Hematopoietic multipotent progenitor cell treated with erythropoietin and hydrocortisone succinate and interleukin-3 and kit ligand, for 15 days (in vitro differentiated cells): ENCODE measurements around the gene CCNT1.
"Not testable (repeated sequence)": the region's sequence is repeated elsewhere in the genome, so short reads cannot be mapped to it uniquely, and the experiment has no call there.

Experiments
- DNase-seq: peaks from one replicate; pipeline ENCODE4 v3.0.0-alpha.2; 2015; ENCODE audit warnings: low spot score

The CCNT1 gene

DNA sequence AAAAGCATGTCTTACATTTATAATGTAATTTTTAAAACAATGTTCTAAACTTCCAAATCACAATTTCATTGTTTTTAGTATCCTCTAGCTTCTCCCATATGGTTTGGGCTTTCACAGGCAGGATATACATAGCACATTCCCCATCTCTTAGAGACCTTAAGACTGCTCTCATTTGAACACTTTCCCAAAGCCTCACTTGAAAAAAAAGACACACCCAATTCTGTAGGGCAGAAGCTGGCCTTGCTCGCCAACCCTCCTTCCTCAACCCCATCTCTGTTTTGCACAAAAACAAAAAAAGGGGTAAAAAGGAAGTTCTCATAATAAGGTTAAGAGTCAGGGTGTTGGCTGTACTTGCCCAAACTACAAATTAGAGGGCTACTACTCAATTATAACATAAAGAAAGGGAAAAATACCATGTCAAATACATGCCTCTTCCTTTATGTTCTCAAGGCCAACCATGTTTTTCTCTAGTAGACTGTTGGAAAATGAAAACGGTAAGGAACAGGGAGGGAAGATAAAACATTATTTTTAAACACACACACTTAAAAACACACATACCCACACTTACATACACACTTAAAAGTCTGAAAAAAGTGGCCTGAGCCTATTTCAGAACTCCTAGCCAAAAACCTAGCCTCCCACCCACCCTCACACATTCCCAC lies 24.6 kb downstream of the CCNT1 start:
- no peak for DNase-seq

DNA sequence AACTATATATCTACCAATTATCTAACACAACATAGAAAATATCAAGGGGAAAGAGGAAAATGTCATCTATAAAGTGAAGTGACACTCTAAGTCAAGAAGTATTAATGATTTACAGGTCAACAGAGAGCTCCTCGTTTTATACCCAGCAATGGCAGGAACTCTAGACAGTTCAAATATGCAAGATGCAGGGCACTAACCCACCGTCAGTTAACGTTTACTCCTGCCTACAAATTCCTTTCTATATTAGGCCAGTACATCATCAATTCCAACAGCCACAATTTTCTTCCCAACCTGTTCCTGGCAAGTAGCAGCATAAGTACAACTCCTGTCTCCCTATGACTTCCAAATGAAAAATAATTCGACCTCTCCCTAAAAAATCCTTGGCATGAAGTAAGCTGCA lies 25.5 kb downstream of the CCNT1 start:
- no peak for DNase-seq

DNA sequence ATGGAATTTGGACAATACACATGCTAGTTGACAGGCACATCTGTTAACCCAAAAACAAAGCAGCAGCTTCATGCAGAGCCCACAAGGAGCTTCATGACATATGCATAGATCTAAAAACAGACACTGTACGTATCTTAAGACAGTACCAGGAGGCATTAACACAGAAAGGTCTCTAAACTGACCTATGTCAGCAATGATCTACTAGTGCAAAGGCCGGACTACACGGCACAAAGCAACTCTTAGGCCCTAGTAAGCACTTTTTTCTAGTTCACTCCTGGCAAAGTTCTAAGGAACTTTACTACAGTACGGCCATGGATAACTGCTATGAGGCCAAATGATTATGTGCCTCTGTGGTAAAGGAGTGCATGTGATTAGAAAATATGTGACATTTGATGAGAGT lies 26.1 kb downstream of the CCNT1 start:
- no peak for DNase-seq

DNA sequence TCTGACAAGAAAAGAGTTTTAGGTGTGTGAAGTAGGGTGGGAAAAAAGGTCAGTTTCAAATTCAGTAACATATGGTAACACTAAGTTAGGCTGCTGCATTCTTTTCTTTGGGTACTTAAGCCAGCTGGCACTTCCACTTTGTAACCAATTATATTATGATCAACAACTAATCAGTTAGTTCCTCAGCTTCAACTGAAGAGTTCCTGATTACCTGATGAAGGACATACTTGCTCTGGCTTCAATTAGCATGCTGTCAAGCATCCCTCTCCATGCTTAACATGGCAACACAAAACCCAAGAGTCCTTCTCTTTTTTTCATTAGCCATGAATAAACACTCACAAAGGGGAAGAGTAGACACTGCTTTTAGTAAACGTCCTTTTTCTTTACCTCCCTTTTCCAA lies 27.7 kb downstream of the CCNT1 start:
- no peak for DNase-seq

DNA sequence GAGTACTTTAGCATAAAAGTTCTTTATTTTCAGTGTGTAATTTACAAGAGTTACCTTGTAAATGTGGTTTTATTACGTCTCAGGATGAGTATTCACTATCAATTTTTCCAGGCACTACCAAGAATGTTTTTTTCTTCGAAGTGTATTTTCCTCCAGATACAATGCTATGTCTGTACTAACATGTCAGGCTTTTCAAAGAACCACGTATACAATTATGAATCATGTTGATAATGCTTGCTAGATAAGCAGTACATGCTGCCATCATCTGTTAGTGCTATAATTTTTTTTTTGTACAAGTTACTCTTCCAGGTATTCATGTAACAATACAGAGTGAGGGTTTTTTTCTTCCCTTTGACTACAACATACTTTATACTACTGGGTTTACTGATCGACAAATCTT lies 28.9 kb downstream of the CCNT1 start:
- DNase-seq = no peak

DNA sequence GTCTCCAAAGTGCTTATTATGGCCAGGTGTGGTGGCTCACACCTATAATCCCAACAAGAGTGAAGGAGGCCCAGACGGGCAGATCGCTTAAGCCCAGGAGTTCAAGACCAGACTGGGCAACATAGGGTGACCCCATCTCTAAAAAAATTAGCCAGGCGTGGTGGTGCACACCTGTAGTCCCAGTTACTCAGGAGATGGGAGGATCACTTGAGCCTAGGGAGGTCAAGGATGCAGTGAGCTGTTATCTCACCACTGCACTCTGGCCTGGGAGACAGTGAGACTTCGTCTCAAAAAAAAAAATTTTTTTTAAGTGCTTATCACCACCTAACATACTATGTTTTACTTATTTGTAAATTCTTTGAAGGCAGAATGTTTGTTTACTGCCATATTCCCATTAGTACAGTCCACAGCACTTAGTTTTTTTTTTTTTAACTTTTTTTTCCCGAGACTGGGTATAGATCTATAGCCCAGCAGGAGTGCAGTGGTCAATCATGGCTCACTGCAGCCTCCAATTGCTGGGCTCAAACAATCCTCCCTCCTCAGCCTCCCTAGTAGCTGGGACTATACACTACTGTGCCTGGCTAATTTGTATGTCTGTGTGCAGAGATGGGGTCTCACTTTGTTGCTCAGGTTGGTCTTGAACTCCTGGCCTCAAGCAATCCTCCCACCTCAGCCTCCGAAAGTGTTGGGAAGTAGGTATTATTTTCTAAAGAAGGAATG lies 29.7 kb downstream of the CCNT1 start:
- DNase-seq = peak; percentile 31

DNA sequence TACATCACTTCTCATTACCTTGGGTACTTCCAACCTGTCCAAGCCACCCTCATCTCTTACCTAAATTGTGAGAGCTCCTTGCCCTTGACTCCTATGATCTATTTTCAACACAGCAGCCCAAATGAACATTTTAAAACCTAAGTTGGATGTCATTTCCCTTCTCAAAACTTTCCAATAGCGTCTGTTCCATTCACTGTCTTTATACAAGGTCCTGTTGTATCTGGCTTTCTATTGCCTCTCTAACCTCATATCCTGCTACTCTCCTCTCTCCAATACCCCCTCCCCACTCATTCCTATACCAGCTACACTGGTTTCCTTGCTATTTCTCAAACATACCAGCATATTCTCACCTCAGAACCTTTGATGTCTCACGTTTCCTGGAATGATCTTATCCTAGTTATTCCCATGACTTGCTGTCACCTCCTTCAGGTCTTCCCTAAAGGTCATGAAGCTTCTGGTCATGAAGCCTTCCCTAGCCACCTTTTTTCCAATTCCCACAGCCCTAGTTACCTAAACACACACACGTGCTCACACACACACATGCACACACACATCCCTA lies 30.4 kb downstream of the CCNT1 start:
- no peak for DNase-seq

DNA sequence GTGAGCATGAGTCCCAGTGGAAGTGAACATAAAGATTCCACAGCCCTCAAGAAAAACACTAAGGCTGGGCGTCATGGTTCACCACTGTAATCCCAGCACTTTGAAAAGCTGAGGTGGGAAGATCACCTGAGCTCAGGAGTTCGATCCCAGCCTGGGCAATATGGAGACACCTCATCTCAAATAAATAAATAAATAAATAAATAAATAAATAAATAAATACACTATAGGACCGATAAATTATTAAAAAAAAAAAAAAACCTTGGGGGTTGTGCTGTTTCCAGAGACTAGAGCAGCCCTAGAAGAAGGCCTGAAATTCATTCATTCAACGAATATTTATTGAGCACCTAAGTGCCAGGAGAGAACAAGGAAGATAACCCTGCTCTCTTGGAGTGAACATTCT lies 33.0 kb downstream of the CCNT1 start:
- DNase-seq = no peak

DNA sequence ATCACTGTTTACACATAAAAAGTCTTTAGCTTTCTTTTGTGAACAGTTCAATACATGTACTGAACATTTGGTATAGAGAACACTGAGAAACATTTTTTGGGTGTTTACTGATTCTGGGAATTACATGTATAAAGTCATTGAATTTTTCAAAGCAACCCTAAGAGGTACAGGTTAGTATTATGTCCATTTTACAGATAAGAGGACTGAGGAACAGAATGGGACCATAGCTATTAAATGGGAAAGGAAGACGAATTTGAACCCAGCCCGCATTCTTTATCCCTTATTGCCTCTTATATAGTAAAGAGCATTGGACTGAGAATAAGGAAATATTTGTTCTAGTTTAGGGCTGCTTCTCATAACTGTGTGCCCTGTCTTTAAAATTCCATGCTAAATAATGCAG lies 33.6 kb downstream of the CCNT1 start:
- DNase-seq = no peak

DNA sequence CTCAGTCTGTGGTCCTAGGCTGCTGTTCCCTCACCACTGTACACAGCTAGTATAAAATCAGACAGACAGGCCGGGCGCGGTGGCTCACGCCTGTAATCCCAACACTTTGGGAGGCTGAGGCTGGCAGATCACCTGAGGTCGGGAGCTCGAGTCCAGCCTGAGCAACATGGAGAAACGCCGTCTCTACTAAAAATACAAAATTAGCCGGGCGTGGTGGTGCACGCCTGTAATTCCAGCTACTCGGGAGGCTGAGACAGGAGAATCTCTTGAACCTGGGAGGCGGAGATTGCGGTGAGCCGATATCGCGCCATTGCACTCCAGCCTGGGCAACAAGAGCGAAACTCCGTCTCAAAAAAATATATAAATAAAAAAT lies 34.0 kb downstream of the CCNT1 start:
- not testable (repeated sequence) for DNase-seq

DNA sequence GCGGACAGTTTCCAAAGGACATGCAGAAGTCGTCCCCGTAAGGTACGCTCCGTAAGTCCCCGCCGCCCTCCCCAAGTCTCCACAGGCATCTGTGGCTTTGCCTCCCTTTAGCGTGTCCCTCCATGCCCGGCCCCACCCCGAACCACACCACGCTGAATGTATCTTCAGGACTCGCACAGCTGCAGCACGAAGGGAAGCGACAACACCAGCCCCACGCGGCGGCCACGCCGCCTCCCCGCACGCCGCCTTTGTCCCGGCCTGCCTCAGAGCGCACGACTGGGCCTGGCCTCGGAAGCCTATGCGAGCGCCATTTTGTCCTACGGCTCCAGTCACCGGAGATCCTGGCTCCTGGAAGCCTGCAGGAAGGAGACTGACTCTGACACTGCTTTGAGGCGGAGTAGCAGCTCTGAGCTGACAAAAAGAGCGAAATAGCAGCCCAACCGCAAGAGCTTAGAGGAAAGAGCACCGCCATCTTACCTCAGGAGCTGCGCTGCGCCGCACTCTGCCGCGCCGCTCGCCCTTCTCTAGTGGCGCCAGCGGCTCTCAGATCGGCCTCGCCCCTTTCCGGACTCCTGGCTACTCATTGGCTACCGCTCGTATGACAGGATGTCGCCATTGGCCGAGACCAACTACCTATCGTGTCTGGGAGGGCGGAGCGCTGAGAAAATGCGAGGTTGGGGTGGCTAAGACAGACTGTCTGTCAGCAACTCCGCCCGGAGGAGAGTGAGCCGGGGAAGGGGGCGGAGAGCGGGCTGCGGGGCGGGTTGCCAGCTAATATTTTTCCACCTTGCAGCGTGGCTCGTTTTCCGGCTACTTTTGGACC lies 34.6 kb downstream of the CCNT1 start, which contains the start of gene KANSL2:
TSS of gene KANSL2 (minus strand) at position 529 of the 823 bp plus-strand sequence. CDS start 606 bp downstream, outside the sequence.
- peak; percentile 98 for DNase-seq

DNA sequence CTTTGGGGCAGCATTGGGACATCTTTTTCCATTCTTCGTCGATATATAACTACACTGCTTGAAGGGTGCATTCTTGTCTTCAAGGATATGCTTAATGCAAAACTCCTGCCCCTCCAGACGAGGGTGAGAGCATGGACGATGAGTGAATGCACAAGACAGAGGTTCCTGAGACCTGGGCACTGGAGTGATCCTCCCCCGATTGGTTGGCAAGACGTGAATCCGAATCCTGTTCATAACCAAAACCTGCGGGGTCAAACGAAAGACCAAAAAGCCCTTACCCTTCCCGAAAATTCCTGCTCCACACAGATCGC lies 35.2 kb downstream of the CCNT1 start:
- DNase-seq = no peak

DNA sequence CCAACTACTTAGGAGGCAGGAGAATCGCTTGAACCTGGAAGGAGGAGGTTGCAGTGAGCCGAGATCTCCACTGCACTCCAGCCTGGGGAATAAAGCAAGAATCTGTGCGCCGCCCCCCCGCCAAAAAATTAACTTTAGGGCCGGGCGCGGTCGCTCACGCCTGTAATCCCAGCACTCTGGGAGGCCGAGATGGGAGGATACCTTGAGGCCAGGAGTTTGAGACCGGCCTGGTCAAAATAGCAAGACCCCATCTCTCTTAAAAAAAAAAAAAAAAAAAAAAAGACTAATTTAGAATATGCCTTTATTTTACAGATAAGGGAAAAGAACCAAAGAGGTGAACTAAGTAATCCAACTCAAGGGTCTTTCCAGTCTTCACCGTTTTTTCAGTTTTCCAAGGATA lies 35.6 kb downstream of the CCNT1 start:
- no peak for DNase-seq

DNA sequence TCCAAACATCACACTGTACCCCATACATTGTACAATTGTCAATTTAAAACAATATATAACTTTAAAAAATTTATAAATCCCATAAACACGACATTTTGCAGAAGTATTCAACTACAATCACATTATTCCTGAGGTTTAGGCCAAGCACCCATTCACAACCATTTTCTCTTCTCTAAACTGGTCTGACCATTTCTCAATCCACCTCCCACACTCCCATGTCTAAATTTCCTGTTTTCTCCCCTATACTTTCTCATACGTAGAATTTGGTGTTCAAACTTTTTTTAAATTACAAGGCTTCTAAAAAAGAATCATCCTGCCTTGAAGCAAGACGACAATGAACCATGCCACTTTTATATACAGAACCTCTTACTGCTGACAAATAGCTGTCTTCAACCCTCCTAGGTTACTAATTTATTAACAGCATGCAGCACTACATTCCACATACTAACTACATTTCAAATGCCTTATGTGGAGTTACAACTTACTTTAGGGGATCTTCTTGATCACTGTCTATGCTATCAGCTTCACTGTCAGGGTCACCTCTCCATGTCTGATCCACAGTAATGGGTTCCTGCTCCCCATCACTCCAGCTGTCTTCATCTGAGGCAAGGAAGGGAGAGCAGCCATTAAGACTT lies 37.8 kb downstream of the CCNT1 start:
- DNase-seq = no peak

DNA sequence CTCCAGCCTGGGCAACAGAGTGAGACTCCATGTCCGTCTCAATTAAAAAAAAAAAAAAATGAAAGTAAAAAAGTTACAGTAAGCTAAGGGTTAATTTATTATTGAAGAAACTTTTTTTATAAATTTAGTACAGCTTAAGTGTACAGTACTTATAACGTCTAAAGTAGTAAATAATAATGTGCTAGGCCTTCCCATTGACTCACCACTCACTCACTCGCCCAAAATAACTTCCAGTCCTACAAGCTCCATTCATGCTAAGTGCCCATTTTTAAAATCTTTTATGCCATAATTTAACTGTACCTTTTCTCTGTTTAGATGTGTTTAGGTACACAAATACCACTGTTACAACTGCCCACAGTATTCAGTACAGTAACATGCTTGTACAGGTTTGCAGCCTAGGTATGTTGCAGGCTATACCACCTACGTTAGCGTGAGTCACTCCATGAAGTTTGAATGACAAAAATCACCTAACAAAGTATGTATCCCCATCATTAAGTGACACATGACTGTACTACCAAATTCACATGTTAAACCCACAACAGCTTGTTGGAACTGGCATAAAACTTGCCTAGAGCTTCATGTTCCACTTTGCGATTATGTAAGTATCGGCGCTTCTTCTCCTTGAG lies 45.2 kb downstream of the CCNT1 start:
- DNase-seq = no peak

DNA sequence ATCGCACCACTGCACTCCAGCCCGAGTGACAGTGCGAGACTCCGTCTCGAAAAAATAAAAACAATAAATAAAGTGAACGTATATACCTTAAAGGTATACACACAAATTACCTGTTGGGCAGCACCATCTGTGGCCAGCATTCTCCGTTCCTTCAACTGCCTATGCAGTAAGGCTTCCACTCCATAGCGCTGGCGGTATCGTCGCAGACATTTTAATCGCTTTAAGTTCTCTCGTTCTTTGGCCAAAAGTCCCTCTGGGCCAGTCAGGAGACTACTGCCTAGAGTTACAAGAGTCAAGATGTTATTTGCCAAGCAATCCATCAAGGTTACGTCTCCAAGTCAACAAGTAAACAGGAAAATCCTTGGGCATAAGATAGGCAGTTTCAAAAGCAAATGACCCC lies 47.5 kb downstream of the CCNT1 start:
- DNase-seq = no peak

DNA sequence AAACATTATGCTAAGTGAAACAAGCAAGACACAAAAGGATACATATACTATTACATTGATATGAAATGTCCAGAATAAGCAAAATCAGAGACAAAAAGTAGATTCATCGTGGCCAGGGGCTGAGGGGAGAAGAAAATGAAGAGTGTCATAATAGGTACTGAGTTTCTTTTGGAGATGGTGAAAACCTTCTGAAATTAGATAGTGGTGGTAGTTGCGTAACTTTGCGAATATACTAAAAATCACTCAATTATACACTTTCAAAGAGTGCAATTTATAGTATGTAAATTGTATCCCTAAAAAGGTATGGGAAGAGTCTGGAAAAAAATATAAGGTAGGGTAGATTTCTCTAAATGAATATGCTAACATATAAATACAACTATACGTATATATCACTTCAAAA lies 56.6 kb downstream of the CCNT1 start:
- no peak for DNase-seq

DNA sequence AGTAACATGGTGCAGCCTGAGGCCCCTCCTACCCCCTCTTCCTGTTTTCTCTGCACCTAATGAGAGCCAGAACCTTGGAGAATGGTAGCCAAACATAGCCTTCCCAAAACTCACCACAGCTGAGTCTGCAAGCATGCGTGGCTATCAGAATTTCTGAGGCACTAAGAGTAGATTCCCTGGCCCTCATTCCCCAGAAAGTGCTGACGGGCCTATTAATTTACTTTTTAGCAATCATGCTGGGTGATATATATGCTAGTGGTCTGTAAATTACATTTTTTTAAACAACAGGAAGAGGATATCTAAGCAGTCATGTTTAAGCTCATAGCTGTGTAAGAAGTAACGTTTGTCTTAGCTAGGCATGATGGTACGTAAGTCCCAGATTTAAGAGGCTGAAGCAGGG lies 64.8 kb downstream of the CCNT1 start:
- no peak for DNase-seq

DNA sequence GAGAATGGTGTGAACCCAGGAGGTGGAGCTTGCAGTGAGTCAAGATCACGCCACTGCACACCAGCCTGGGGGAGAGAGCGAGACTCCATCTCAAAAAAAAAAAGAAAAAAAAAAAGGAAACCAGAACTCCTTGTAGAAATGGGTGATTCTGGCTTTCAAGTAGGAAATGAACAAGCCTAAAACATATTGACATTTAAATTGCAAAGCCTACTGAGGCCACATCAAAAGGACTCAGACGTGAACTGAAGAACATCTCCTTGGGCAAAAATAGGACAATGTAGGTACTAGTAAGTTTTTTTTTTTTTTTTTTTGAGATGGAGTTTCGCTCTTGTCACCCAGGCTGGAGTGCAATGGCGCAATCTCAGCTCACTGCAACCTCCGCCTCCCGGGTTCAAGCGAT lies 71.2 kb downstream of the CCNT1 start:
- DNase-seq = not testable (repeated sequence)

DNA sequence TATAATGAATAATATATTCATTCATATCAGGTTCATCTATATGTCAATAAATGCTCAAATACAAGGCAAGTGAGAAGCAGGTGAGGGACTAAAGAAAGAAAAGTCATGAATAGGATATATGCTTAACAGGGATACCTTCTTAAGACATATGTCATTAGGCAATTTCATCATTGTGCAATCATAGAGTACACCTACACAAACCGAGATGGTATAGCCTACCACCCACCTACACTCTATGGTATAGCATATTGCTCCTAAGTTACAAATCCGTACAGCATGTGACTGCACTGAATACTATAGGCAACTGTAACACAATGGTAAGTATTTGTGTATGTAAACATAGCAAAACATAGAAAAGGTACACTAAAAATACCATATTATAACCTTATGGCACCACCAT lies 73.5 kb downstream of the CCNT1 start:
- DNase-seq = no peak

DNA sequence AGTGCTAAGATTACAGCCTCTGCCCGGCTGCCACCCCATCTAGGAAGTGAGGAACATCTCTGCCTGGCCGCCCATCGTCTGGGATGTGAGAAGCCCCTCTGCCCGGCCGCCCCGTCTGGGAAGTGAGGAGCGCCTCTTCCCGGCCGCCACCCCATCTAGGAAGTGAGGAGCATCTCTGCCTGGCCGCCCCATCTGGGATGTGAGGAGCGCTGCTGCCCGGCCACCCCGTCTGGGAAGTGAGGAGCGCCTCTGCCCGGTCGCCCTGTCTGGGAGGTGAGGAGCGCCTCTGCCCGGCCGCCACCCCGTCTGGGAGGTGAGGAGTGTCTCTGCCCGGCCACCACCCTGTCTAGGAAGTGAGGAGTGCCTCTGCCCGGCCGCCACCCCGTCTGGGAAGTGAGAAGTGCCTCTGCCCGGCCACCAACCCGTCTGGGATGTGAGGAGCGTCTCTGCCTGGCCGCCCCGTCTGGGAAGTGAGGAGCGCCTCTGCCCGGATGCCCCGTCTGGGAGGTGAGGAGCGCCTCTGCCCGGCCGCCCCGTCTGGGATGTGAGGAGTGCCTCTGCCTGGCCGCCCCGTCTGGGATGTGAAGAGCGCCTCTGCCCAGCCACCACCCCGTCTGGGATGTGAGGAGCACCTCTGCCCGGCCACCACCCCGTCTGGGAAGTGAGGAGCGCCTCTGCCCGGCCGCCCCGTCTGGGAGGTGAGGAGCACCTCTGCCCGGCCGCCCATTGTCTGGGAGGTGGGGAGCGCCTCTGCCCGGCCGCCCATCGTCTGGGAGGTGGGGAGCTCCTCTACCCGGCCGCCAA lies 74.6 kb downstream of the CCNT1 start:
- not testable (repeated sequence) for DNase-seq
